ENCODE measurements around the gene MARK3. TPM values are rescaled to one million over a fixed set of nuclear protein-coding genes. Genes with fewer than 3 reads are reported as not detected.

MARK3 gene
- total RNA-seq, 1 donor = 79.5 TPM

- no peak overlapping the region for H3K4me3 ChIP-seq (ENCODE audit: low read depth, low read length)
- TF ChIP-seq CTCF (IDR thresholded peaks at IDR 0.05; ENCODE audit: insufficient read depth, low read length) = no peak
- DNase-seq (ENCODE audit: low read depth) = no peak
Measured at GRCh38 chr14:103532216-103533136, 147.3 kb downstream of the MARK3 start.

- no peak for TF ChIP-seq CTCF (IDR thresholded peaks at IDR 0.05; ENCODE audit: insufficient read depth, low read length)
- H3K4me3 ChIP-seq (ENCODE audit: low read depth, low read length) = no peak overlapping the region
- no peak for DNase-seq (ENCODE audit: low read depth)
Measured at GRCh38 chr14:103533137-103533998, 148.2 kb downstream of the MARK3 start.

- H3K4me3 ChIP-seq (ENCODE audit: low read depth, low read length) = no peak overlapping the region
- DNase-seq (ENCODE audit: low read depth) = no peak
- TF ChIP-seq CTCF (IDR thresholded peaks at IDR 0.05; ENCODE audit: insufficient read depth, low read length) = no peak
Measured at GRCh38 chr14:103533999-103534575, 148.9 kb downstream of the MARK3 start.

- TF ChIP-seq CTCF (IDR thresholded peaks at IDR 0.05; ENCODE audit: insufficient read depth, low read length) = no peak
- DNase-seq (ENCODE audit: low read depth) = no peak
- no peak overlapping the region for H3K4me3 ChIP-seq (ENCODE audit: low read depth, low read length)
Measured at GRCh38 chr14:103534576-103535061, 149.4 kb downstream of the MARK3 start.

- no peak overlapping the region for H3K4me3 ChIP-seq (ENCODE audit: low read depth, low read length)
- no peak for TF ChIP-seq CTCF (IDR thresholded peaks at IDR 0.05; ENCODE audit: insufficient read depth, low read length)
- no peak for DNase-seq (ENCODE audit: low read depth)
Measured at GRCh38 chr14:103535081-103535890, 150.1 kb downstream of the MARK3 start.
